DMS114 treated with DMSO at 0.1 percent for 48 hours (cell line): ENCODE data around the gene PMM2.

Source experiments
- DNase-seq: peaks from one replicate; lab custom pipeline; 2025; ENCODE audit not compliant: unreplicated experiment; lab: John Stamatoyannopoulos, UW

The PMM2 gene

GRCh38 chr16:8885674-8886592 is 88.3 kb downstream of the PMM2 start:
- DNase-seq = no peak

GRCh38 chr16:8886593-8887430 is 89.2 kb downstream of the PMM2 start:
- DNase-seq = no peak

DNA sequence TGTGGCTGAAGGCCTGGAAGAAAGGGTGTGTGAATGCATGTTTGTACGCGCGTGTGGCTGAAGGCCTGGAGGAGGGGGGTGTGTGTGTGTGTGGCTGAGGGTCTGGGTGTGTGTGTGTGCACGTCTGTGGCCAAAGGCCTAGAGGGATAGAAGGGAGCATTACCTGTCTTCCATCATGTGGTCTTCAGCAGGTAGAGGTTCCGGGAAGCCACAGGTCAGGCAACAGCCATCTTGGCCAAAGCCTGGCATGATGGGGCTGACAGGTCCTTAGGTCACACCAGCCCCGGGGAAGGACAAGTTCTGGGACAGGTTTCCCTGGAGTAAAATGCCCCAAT is 89.8 kb downstream of the PMM2 start:
- no peak for DNase-seq

DNA sequence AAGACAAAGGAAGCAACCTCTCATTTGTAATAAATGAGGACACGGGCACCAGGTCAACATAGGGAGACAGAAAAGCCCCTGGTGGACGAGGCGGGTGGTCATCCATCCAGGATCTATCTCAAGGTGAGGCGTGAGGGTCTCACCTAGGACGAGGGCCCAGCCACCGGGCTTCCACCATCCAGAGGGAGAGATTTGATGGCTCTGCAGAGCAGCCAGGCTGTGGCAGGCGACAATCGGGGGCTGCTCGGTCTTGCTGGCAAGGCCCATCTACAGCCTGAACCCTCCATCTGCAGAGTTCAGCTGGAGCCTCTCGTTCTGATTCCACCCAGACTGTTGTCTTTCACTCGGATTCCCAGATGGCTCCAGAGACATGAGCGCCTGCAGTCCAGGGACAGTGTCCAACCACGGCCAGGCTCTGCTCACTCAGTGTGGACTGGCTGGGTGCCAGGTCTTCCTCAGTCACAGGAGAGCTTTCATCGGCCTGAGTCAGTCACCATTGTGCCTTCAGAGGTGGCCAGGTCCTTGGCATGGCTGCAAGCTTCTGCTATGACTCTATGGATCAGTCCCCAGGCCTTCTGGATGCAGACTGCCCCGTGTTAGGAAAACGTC is 90.4 kb downstream of the PMM2 start:
- DNase-seq = no peak

DNA sequence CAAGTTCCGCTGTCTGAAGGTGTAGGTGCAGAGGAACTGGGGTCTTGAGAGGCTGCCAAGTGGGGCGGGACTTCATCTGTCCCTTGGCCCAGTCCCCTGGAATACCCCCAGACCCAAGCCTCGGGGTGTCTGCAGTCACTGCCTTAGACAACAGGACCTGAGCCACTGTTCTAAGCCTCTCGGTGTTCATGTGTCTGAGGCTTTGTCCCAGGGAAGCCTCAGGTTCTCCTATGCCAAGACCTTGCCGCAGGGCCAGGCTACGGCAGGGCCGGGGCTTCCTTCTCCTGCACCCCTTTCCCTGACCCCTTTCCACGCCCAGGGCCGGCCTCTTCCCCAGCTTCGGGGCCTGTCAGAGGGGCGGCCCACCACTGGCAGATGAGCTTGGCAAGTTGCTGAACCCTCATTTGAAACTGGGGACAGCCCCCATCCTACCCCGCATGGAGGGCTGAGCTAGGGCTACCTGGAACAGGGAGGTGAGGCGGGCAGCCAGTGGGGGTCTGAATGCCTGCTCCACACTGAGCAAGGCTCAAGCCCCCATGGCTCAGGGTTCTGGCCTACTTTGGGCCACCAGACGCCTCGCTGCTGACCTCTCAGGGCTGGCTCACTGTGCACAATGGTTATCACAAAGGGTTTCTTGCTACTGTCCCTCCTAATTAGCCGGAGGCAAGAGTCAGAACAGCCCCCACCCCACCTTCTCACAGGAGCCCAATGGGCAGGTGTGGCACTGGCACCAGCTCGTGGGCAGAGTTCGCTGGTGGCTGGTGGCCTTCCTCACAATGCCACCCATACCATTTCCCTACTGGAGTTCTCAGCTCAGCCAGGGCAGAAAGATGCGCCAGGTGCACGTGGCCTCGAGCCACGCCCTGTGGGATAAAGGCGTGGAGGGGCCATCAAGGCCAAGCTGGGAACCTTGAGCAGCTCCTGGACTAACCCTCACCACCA is 91.6 kb downstream of the PMM2 start:
- no peak for DNase-seq

DNA sequence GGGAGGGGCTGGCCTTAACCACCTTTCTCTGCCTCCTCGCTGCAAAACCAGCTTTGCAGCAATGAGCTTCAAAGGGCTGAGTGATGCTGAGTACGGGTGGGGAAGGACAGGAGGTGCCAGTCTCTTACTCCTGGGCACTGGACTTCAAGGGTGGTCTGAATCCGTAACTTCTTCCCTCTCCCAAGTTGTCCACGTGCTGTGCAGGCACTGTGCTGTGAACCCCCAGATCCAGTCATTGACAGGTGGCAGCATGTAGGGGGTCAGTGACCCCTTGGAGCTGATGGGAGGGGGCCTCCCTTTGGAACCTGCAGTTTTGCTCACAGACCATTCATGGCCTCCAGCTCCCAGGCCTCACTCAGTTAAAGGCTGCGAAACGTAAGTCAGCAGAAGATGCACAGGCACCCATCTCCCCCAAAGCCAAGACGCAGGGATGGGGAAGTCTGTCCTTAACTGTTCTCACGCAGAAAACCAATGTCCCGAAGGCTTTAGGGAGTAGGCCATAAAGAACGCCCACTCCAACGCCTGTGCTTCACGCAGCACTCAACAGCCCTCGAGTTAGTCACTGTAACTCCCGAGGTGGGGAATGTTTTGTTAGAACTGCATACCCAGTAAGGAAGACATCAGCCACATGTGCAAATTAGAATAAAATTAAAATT is 92.4 kb downstream of the PMM2 start:
- no peak for DNase-seq

GRCh38 chr16:8890549-8890921 is 92.9 kb downstream of the PMM2 start:
- DNase-seq = no peak

DNA sequence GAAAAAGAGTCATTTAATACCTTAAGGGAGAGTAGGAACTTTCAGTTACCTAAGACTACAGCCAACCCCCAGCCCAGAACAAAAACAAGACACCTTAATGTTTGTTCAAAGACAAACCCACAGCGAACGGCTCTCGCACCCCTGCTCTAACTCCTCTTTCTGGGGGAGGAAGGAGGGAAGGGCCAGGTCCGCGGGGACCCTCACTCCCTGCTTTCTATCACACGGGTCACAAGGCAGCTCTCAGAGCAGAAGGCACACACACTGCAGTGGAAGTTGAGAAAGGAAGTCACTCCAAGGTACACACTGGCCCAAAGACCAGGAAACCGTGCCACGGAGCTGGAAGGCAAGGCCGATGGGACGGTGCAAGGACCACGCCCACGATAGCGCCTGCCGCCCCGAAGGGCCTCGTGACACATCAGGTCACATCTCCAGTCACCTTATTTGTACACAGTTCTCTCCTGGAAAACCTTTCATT is 94.5 kb downstream of the PMM2 start:
- DNase-seq = no peak

DNA sequence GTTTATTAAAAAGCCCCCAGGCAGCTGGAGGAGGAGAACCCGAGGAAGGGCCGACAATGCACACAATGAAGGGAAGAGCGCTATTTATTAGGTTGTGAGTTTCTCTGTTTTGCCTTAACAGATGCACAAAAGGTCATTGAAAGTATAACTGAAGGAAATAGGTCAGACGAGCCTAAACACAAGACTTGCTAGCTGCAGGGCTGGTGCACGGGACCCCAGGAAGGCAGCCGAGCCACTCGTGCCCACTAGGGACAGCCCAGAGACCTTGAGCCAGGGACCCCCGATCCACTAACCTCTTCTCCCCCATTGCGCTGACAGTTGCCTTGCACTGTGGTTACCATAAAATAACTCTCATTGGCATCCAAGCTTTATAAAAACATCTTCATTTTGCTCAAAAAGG is 95.8 kb downstream of the PMM2 start:
- DNase-seq = no peak

DNA sequence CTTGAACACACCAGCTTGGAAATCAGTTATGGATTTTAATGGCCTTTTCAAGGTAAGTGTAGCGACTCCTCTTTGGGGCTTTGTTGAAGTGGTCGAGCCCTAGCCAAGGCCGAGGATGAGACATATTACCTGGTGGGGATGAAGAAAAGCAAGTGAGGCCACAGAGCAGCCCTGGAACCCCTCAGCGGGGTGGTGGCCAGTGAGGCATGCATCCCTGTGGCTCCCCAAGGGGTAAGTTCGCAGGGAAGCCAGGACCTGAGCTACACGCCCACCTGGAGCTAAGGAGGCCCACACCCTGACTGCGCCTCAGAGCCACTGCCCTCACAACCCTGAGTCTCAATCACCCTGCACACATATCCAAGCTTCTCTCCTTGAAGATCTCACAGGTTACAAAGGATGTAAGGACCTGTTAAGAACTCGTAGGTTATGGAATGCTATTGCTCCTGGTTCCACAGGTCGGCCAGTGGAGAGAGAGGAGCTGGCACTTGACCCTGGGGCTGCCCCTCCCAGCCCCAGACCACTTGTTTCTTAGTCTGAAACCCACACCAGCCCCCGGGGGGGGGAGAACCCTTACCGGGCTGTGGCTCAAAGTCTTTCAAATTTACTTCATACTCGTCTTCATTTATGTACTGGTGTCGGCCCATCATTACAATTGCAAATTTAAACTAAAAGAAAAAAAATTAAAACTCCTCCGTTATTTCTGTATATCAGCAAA is 96.5 kb downstream of the PMM2 start:
- no peak for DNase-seq

GRCh38 chr16:8894736-8895334 is 97.2 kb downstream of the PMM2 start:
- no peak for DNase-seq

GRCh38 chr16:8898660-8899318 is 101.2 kb downstream of the PMM2 start:
- no peak for DNase-seq
